Measurements from ENCODE around the gene ENPP6. TPM values are rescaled to one million over a fixed set of nuclear protein-coding genes. Genes with fewer than 3 reads are reported as not detected.

ENPP6 gene
- total RNA-seq, 1 experiment from 2014 or later: not detected

DNA sequence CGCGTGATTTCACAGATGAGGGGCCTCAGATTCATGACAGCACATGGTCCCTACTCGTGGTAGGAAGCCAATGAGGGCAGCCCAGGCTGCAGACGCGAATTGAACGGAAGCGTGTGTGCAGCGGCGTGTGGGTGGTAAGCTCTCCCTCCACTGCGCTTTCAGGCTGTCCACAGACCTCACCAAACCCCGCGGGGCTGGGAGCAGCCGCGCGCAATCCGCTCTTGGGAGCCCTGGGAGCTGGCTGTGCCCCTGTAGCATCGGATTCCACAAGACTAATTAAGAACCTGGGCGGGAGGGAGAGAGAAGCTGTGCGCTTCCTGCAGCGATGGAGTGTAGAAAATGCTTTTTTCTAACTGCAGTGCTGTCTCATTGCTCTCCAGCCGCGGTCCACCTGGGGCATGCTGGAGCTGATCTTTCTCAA lies 177.7 kb downstream of the ENPP6 start:
- Histone ChIP-seq H3K4me1 (ENCODE audit: insufficient read depth, low read length) (no peaks in the 10 kb centered on the region), H3K79me2 (ENCODE audit: low read length) (no peaks in the 10 kb centered on the region), H2AFZ (ENCODE audit: low read length) (no peak overlapping the region), H3K27ac (ENCODE audit: low read length) (no peak overlapping the region), H3K4me3 (ENCODE audit: low read length) (no peak overlapping the region), H3F3A (ENCODE audit: low read length, unreplicated experiment) (no peaks in the 10 kb centered on the region), H3K27me3 (ENCODE audit: low read length) (peaks cover 68% of the 10 kb centered on the region), H3K9me2 (replicated peaks; ENCODE audit: low read length) (no peaks in the 10 kb centered on the region), H3K4me2 (ENCODE audit: low read length) (no peak overlapping the region), H3K36me3 (ENCODE audit: low read depth, low read length) (no peaks in the 10 kb centered on the region), H4K20me1 (ENCODE audit: low read length) (no peaks in the 10 kb centered on the region), H3K9ac (ENCODE audit: low read length) (no peak overlapping the region), H3K9me3 (ENCODE audit: low read length) (no peaks in the 10 kb centered on the region)
- TF ChIP-seq CTCF (conservative IDR thresholded peaks at IDR 0.05; ENCODE audit: low read depth, low read length): no peak
- BruUV-seq (replicated peaks): no TSS peak
- ChIA-PET POLR2A (ENCODE audit: unreplicated experiment) (no interaction called here), CTCF (no interaction called here)
- DNase-seq (no peak), ATAC-seq (no peak)
- intact Hi-C loops (cut with micrococcal nuclease): no loop called here

Measured in PC-3 (cell line).